GM12878 (cell line): Measurements from ENCODE around the gene CXCR6. TPM values are rescaled to one million over a fixed set of nuclear protein-coding genes. Genes with fewer than 3 reads are reported as not detected.

Source experiments
- BHLHE40 ChIP-seq, 2 experiments: fragments of 450-650 bp in 1 of 2; IDR thresholded peaks; 2 replicates each; pipeline ENCODE4 v1.6.1; 2011 to 2017; ENCODE audit warnings: low read depth in 2 of 2, borderline replicate concordance in 1 of 2, improper control_type of control experiment in 1 of 2, low read length in 1 of 2, mild to moderate bottlenecking in 1 of 2
- E2F4 ChIP-seq: IDR thresholded peaks from 2 replicates; pipeline ENCODE4 v1.6.1; 2012; ENCODE audit warnings: low read depth, low read length, improper control_type of control experiment
- HSF1 ChIP-seq: fragments of 150-350 bp; IDR thresholded peaks from 2 replicates; pipeline ENCODE4 v1.6.1; 2014; ENCODE audit warnings: mild to moderate bottlenecking, low read depth, low read length
- IRF3 ChIP-seq: fragments of 450-650 bp; IDR thresholded peaks from 2 replicates; pipeline ENCODE4 v1.6.1; 2014; ENCODE audit warnings: mild to moderate bottlenecking
- MYB ChIP-seq: fragments of 150-350 bp; IDR thresholded peaks from 2 replicates; pipeline ENCODE4 v1.6.1; 2014; ENCODE audit warnings: mild to moderate bottlenecking, low read depth, low read length, borderline replicate concordance
- MYC ChIP-seq: IDR thresholded peaks from 2 replicates; pipeline ENCODE4 v1.6.1; 2011; ENCODE audit warnings: mild to moderate bottlenecking, low read length, moderate library complexity, inconsistent platforms; ENCODE audit not compliant: insufficient read depth, insufficient replicate concordance, insufficient read length, severe bottlenecking
- NBN ChIP-seq: fragments of 450-650 bp; IDR thresholded peaks from 2 replicates; pipeline ENCODE4 v1.6.1; 2016
- NKRF ChIP-seq: fragments of 450-650 bp; conservative IDR thresholded peaks from 2 replicates; pipeline ENCODE4 v1.6.1; 2017; ENCODE audit warnings: mild to moderate bottlenecking, moderate library complexity
- NR2C1 ChIP-seq: fragments of 450-650 bp; IDR thresholded peaks from 2 replicates; pipeline ENCODE4 v1.6.1; 2017; ENCODE audit warnings: antibody characterized with exemption, mild to moderate bottlenecking, moderate library complexity
- PAX8 ChIP-seq: fragments of 450-650 bp; IDR thresholded peaks from 2 replicates; pipeline ENCODE4 v1.6.1; 2017; ENCODE audit warnings: mild to moderate bottlenecking, moderate library complexity
- POU2F2 ChIP-seq: IDR thresholded peaks from 3 replicates; pipeline ENCODE4 v1.6.1; 2011; ENCODE audit warnings: low read depth, mild to moderate bottlenecking, low read length, borderline replicate concordance
- RAD21 ChIP-seq: IDR thresholded peaks from 2 replicates; pipeline ENCODE4 v1.6.1; 2011; ENCODE audit warnings: mild to moderate bottlenecking, low read depth, low read length, moderate library complexity; ENCODE audit not compliant: insufficient read depth
- RB1 ChIP-seq: fragments of 450-650 bp; formaldehyde crosslinking; IDR thresholded peaks from 2 replicates; pipeline ENCODE4 v1.6.1; 2017; ENCODE audit warnings: mild to moderate bottlenecking, borderline replicate concordance
- RFX5 ChIP-seq: IDR thresholded peaks from 2 replicates; pipeline ENCODE4 v1.6.1; 2011; ENCODE audit warnings: low read depth, low read length, improper control_type of control experiment
- YBX1 ChIP-seq: fragments of 450-650 bp; IDR thresholded peaks from 2 replicates; pipeline ENCODE4 v1.6.1; 2016; ENCODE audit warnings: antibody characterized with exemption
- ZBTB4 ChIP-seq: fragments of 450-650 bp; formaldehyde crosslinking; IDR thresholded peaks from 2 replicates; pipeline ENCODE4 v1.4.0; 2022; ENCODE audit warnings: mild to moderate bottlenecking, moderate library complexity
- polyA plus RNA-seq, 11 experiments: library from polyadenylated mRNA; depleted of rRNA in 4 of 11; unstranded in 6 of 11; stranded (reverse) in 5 of 11; fragments of >200 nt; fragmentation: Nextera tagmentation in 4 of 11; fragmentation: Illumina TruSeq in 1 of 11; extraction: Ambion mirVana in 4 of 11; extraction: Trizol in 1 of 11; gene quantifications; 1 replicate in 1 of 11; 2 replicates in 10 of 11; pipeline versions ENCODE4 v1.2.1 to v1.2.3, GENCODE V29; 2011 to 2016; ENCODE audit warnings: inconsistent platforms in 2 of 11, missing spikeins in 2 of 11, low read depth in 1 of 11
- total RNA-seq, 4 experiments: library from RNA; depleted of rRNA in 3 of 4; stranded (reverse); fragments of >200 nt in 3 of 4; fragmentation: Illumina TruSeq in 1 of 4; extraction: Trizol in 1 of 4; gene quantifications; 2 replicates each; pipeline versions ENCODE4 v1.2.1 to v1.2.3, GENCODE V29; 2013 to 2021

The CXCR6 gene
- total and polyA plus RNA-seq, 10 of the 15 experiments (the other 5 are each of a cell fraction or from before 2014, with no cell fraction given), result 0.04 to 0.20 (median 0.12) TPM; not detected in 5

DNA sequence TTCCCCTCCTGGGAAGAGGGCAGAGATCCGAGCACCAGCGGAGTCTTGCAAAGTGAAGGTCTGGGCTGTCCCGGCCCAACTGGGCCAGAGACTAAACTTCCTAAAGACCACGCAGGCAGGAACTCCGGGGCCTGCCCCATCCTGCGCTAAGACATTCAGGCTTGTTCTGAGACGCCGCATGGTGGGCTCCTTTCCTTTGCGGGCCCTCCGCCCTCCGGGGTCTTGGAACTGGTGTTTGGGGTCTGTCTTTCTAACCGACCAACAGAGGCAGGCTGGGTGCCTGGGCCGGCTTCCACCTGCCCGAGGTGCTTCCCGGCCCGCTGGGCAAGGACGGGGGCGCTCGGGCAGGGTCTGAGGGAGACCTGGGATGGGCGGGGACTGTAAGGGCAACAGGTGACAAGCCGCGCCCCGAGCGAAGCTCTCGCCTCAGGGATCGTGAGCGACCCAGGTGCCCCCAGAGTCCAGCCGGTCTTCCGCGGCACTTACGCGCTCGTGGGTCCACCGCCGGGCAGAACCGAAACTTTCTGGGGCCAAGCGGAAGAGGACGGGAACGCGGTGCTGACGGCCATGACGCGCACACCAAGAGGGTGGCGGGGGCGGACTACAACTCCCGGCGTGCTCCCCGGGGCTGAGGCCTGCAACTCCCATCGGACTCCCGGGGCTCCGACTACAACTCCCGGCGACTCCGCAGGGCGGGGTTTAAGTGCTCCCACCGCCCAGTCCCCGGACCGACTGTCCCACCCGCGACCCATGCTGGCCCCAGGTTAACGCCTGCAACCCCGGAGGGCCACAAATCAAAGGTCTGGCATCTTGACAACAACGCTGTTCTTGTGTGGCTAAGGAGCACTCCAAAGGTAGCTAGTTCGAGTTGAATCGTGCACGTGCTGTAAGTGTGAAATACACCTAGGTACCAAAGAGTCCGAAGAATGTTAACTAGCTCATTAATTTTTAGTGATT lies 52.2 kb downstream of the CXCR6 start, which contains the start of gene FYCO1 (continued):
- TF ChIP-seq MYC, result no peak
- TF ChIP-seq RFX5, result no peak; the same call in 1 of the 2 replicates
- TF ChIP-seq IRF3, result no peak
- TF ChIP-seq RAD21, result no peak
- no peak for TF ChIP-seq PAX8
- no peak for TF ChIP-seq E2F4
- TF ChIP-seq RB1, result peak; percentile 33; the same call in 1 of the 2 replicates
- TF ChIP-seq MYB, result no peak
- TF ChIP-seq NR2C1, result peak; percentile 71
- TF ChIP-seq BHLHE40 (IDR thresholded peaks at IDR 0.05; ENCODE audit: borderline replicate concordance in 1 of 2, low read depth in 2 of 2, low read length in 1 of 2), result peak in 1 of 2 experiments; percentile 64; a peak in 1 of 4 replicates
- no peak for TF ChIP-seq HSF1
- TF ChIP-seq POU2F2, result no peak
- no peak for TF ChIP-seq ZBTB4 (CRISPR knock-in tag)
- peak; percentile 62 for TF ChIP-seq NBN
- no peak for TF ChIP-seq YBX1
- peak; percentile 67 for TF ChIP-seq NKRF
